SK-N-SH treated with all-trans-retinoic acid at 6 μM for 48 hours (cell line): ENCODE measurements around the gene TNFRSF1A.

Source experiments
- ATAC-seq: fragments of 200-7000 bp; cut with Tn5 transposase; 3 replicates; pipeline ENCODE4 v1.9.1; 2020; ENCODE audit warnings: mild to moderate bottlenecking, moderate library complexity
- ARNTL ChIP-seq: fragments of 450-650 bp; formaldehyde crosslinking; IDR thresholded peaks from 2 replicates; pipeline ENCODE4 v1.5.0; 2020; ENCODE audit warnings: low read depth, mild to moderate bottlenecking, moderate library complexity, borderline replicate concordance
- BACH2 ChIP-seq: fragments of 250-450 bp; sonication (Bioruptor Pico); IDR thresholded peaks from 2 replicates; pipeline ENCODE4 v1.9.0; 2021; ENCODE audit warnings: mild to moderate bottlenecking, borderline replicate concordance
- CSDC2 ChIP-seq: fragments of 250-450 bp; sonication (Bioruptor Pico); IDR thresholded peaks from 2 replicates; pipeline ENCODE4 v1.5.0; 2020; ENCODE audit warnings: mild to moderate bottlenecking, moderate library complexity
- CSRNP3 ChIP-seq: fragments of 250-450 bp; sonication (Bioruptor Pico); IDR thresholded peaks from 2 replicates; pipeline ENCODE4 v1.5.1; 2021; ENCODE audit warnings: mild to moderate bottlenecking, moderate library complexity
- GLIS3 ChIP-seq: fragments of 250-450 bp; sonication (Bioruptor Pico); IDR thresholded peaks from 2 replicates; pipeline ENCODE4 v1.5.0; 2020; ENCODE audit warnings: mild to moderate bottlenecking, moderate library complexity
- ISL1 ChIP-seq: fragments of 250-450 bp; sonication (Bioruptor Pico); IDR thresholded peaks from 2 replicates; pipeline ENCODE4 v2.1.2; 2022; ENCODE audit warnings: mild to moderate bottlenecking, moderate library complexity
- OSR1 ChIP-seq: fragments of 250-450 bp; sonication (Bioruptor Pico); IDR thresholded peaks from 2 replicates; pipeline ENCODE4 v1.8.0; 2022; ENCODE audit warnings: moderate library complexity, mild to moderate bottlenecking, inconsistent platforms
- PATZ1 ChIP-seq: fragments of 250-450 bp; sonication (Bioruptor Pico); IDR thresholded peaks from 2 replicates; pipeline ENCODE4 v1.8.0; 2020; ENCODE audit warnings: mild to moderate bottlenecking, moderate library complexity, borderline replicate concordance
- POU6F1 ChIP-seq: fragments of 250-450 bp; sonication (Bioruptor Pico); IDR thresholded peaks from 2 replicates; pipeline ENCODE4 v1.8.0; 2021; ENCODE audit warnings: low read depth, mild to moderate bottlenecking, moderate library complexity, borderline replicate concordance
- PPARA ChIP-seq: fragments of 250-450 bp; sonication (Bioruptor Pico); IDR thresholded peaks from 2 replicates; pipeline ENCODE4 v1.5.0; 2020; ENCODE audit warnings: mild to moderate bottlenecking, borderline replicate concordance
- RARB ChIP-seq: fragments of 250-450 bp; sonication (Bioruptor Pico); IDR thresholded peaks from 2 replicates; pipeline ENCODE4 v1.8.0; 2021; ENCODE audit warnings: mild to moderate bottlenecking, moderate library complexity
- TCF4 ChIP-seq: fragments of 250-450 bp; sonication (Bioruptor Pico); IDR thresholded peaks from 2 replicates; pipeline ENCODE4 v1.8.0; 2021; ENCODE audit warnings: mild to moderate bottlenecking, moderate library complexity, borderline replicate concordance
- TOX ChIP-seq: fragments of 250-450 bp; sonication (Bioruptor Pico); IDR thresholded peaks from 2 replicates; pipeline ENCODE4 v1.8.0; 2021; ENCODE audit warnings: mild to moderate bottlenecking, moderate library complexity, borderline replicate concordance
- TSHZ2 ChIP-seq: fragments of 250-450 bp; sonication (Bioruptor Pico); IDR thresholded peaks from 2 replicates; pipeline ENCODE4 v1.5.0; 2020; ENCODE audit warnings: mild to moderate bottlenecking, moderate library complexity
- ZC3H10 ChIP-seq: fragments of 250-450 bp; sonication (Bioruptor Pico); IDR thresholded peaks from 2 replicates; pipeline ENCODE4 v1.5.1; 2021; ENCODE audit warnings: mild to moderate bottlenecking, moderate library complexity
- ZFP3 ChIP-seq: fragments of 250-450 bp; sonication (Bioruptor Pico); IDR thresholded peaks from 2 replicates; pipeline ENCODE4 v1.5.0; 2020; ENCODE audit warnings: mild to moderate bottlenecking, moderate library complexity
- ZNF565 ChIP-seq: fragments of 450-650 bp; formaldehyde crosslinking; conservative IDR thresholded peaks from 2 replicates; pipeline ENCODE4 v1.5.0; 2020; ENCODE audit warnings: low read depth, mild to moderate bottlenecking, moderate library complexity
- ZNF8 ChIP-seq: fragments of 450-650 bp; formaldehyde crosslinking; IDR thresholded peaks from 2 replicates; pipeline ENCODE4 v1.5.0; 2020; ENCODE audit warnings: mild to moderate bottlenecking, moderate library complexity

TNFRSF1A gene

GRCh38 chr12:6315704-6316597 lies 25.9 kb downstream of the TNFRSF1A start (continued):
- TF ChIP-seq ZFP3 (no peak), ZNF8 (no peak), PATZ1 (CRISPR knock-in tag) (no peak), TOX (no peak)
- TF ChIP-seq, all 23 proteins: peak for 0

- TF ChIP-seq GLIS3 (CRISPR knock-in tag) = no peak
- TF ChIP-seq ZNF8 = no peak
- TF ChIP-seq TOX = no peak
- TF ChIP-seq OSR1 (CRISPR knock-in tag) = no peak
- TF ChIP-seq TCF4 (CRISPR knock-in tag) = no peak
- no peak for TF ChIP-seq CSRNP3 (CRISPR knock-in tag)
- TF ChIP-seq, all 23 proteins: peak for 0
- no peak for ATAC-seq
Measured at GRCh38 chr12:6315184-6315583, 26.7 kb downstream of the TNFRSF1A start.

GRCh38 chr12:6314776-6315175 lies 27.1 kb downstream of the TNFRSF1A start:
- no peak for ATAC-seq
- TF ChIP-seq OSR1 (CRISPR knock-in tag) = no peak

GRCh38 chr12:6313326-6313940 lies 28.4 kb downstream of the TNFRSF1A start:
- TF ChIP-seq TSHZ2 = no peak
- no peak for ATAC-seq

GRCh38 chr12:6312529-6313325 lies 29.1 kb downstream of the TNFRSF1A start:
- no peak; the same call in 1 of the 3 replicates for ATAC-seq
- TF ChIP-seq TOX = no peak
- no peak for TF ChIP-seq POU6F1
- TF ChIP-seq ZNF565 = no peak
- TF ChIP-seq PATZ1 (CRISPR knock-in tag) = no peak
- TF ChIP-seq RARB (CRISPR knock-in tag) = no peak
- TF ChIP-seq CSDC2 (CRISPR knock-in tag) = no peak
- TF ChIP-seq ISL1 (CRISPR knock-in tag) = no peak
- no peak for TF ChIP-seq ARNTL (CRISPR knock-in tag)
- TF ChIP-seq BACH2 (CRISPR knock-in tag) = no peak
- no peak for TF ChIP-seq OSR1 (CRISPR knock-in tag)
- TF ChIP-seq ZC3H10 (CRISPR knock-in tag) = no peak
- no peak for TF ChIP-seq PPARA (CRISPR knock-in tag)
- no peak for TF ChIP-seq ZNF8
- TF ChIP-seq, all 23 proteins: peak for 0
